ENCODE measurements around the gene TEKT5.
"Not testable (repeated sequence)": the region's sequence is repeated elsewhere in the genome, so short reads cannot be mapped to it uniquely, and the experiment has no call there.

TEKT5 gene

GRCh38 chr16:10652730-10653590 is 41.8 kb downstream of the TEKT5 start:
- no peak for TF ChIP-seq CTCF (IDR thresholded peaks at IDR 0.05; ENCODE audit: low read depth, low read length)
- DNase-seq (ENCODE audit: low read depth in 2 of 2), result peak in 1 of 2 donors; percentile 25
- no peak overlapping the region for H3K4me3 ChIP-seq (replicated peaks in 1 of 2; ENCODE audit: low read depth in 2 of 2, low read length in 2 of 2)

- not testable (repeated sequence) for DNase-seq (ENCODE audit: low read depth in 2 of 2); H3K4me3 ChIP-seq (replicated peaks in 1 of 2; ENCODE audit: low read depth in 2 of 2, low read length in 2 of 2)
Observed at GRCh38 chr16:10649098-10649497, 45.6 kb downstream of the TEKT5 start.

GRCh38 chr16:10647721-10648296 is 46.9 kb downstream of the TEKT5 start:
- H3K4me3 ChIP-seq (replicated peaks in 1 of 2; ENCODE audit: low read depth in 2 of 2, low read length in 2 of 2), result no peak overlapping the region
- no peak for DNase-seq (ENCODE audit: low read depth in 2 of 2)
- TF ChIP-seq CTCF (IDR thresholded peaks at IDR 0.05; ENCODE audit: low read depth, low read length), result no peak

- no peak for TF ChIP-seq CTCF (IDR thresholded peaks at IDR 0.05; ENCODE audit: low read depth, low read length)
- H3K4me3 ChIP-seq (replicated peaks in 1 of 2; ENCODE audit: low read depth in 2 of 2, low read length in 2 of 2), result no peak overlapping the region
- no peak for DNase-seq (ENCODE audit: low read depth in 2 of 2)
Observed at GRCh38 chr16:10647264-10647720, 47.4 kb downstream of the TEKT5 start.

- no peak overlapping the region for H3K4me3 ChIP-seq (replicated peaks in 1 of 2; ENCODE audit: low read depth in 2 of 2, low read length in 2 of 2)
- DNase-seq (ENCODE audit: low read depth in 2 of 2), result no peak
- no peak for TF ChIP-seq CTCF (IDR thresholded peaks at IDR 0.05; ENCODE audit: low read depth, low read length)
Observed at GRCh38 chr16:10646581-10647263, 48.0 kb downstream of the TEKT5 start.

- no peak for TF ChIP-seq CTCF (IDR thresholded peaks at IDR 0.05; ENCODE audit: low read depth, low read length)
- DNase-seq (ENCODE audit: low read depth in 2 of 2), result no peak
- no peak overlapping the region for H3K4me3 ChIP-seq (replicated peaks in 1 of 2; ENCODE audit: low read depth in 2 of 2, low read length in 2 of 2)
Observed at GRCh38 chr16:10646228-10646580, 48.5 kb downstream of the TEKT5 start.

GRCh38 chr16:10644092-10644491 is 50.6 kb downstream of the TEKT5 start:
- H3K4me3 ChIP-seq (replicated peaks in 1 of 2; ENCODE audit: low read depth in 2 of 2, low read length in 2 of 2), result no peak overlapping the region
- DNase-seq (ENCODE audit: low read depth in 2 of 2), result no peak
- no peak for TF ChIP-seq CTCF (IDR thresholded peaks at IDR 0.05; ENCODE audit: low read depth, low read length)
